SU-DHL-6 (cell line): ENCODE measurements around the gene NT5C1A.

ENCODE experiments used
- H2AFZ ChIP-seq: fragments of 200-600 bp; sonication (generic); 2 replicates; pipeline ENCODE4 v1.6.1; 2014; ENCODE audit warnings: low read depth, mild to moderate bottlenecking, moderate library complexity, mixed read lengths, antibody characterized with exemption, low read length; ENCODE audit not compliant: severe bottlenecking
- H3F3A ChIP-seq: fragments of 200-600 bp; shearing (Covaris generic); 2 replicates; pipeline ENCODE4 v1.6.0; 2016; ENCODE audit warnings: antibody characterized with exemption, mild to moderate bottlenecking; ENCODE audit not compliant: insufficient read depth
- H3K27ac ChIP-seq: fragments of 200-600 bp; sonication (generic); 2 replicates; pipeline ENCODE4 v1.5.1; 2016; ENCODE audit warnings: low read depth, mild to moderate bottlenecking, low read length, moderate library complexity, mixed read lengths
- H3K27me3 ChIP-seq: fragments of 200-600 bp; sonication (generic), shearing (Covaris generic); 2 replicates; pipeline ENCODE4 v1.6.0; 2014; ENCODE audit warnings: mild to moderate bottlenecking, low read length
- H3K36me3 ChIP-seq: fragments of 200-600 bp; sonication (generic); 2 replicates; pipeline ENCODE4 v1.6.1; 2014; ENCODE audit warnings: mild to moderate bottlenecking, low read length, mixed read lengths
- H3K4me2 ChIP-seq: fragments of 300-600, 200-600 bp; shearing (Covaris generic), sonication (generic); 2 replicates; pipeline ENCODE4 v1.6.0; 2014; ENCODE audit warnings: low read length, low read depth, mild to moderate bottlenecking; ENCODE audit not compliant: poor library complexity, severe bottlenecking
- H3K4me3 ChIP-seq: fragments of 200-600 bp; sonication (generic); 2 replicates; pipeline ENCODE4 v1.5.1; 2014; ENCODE audit warnings: antibody characterized with exemption, low read length, mild to moderate bottlenecking, mixed read lengths; ENCODE audit not compliant: insufficient read depth, poor library complexity, severe bottlenecking
- H3K79me2 ChIP-seq: fragments of 200-600 bp; sonication (generic); 2 replicates; pipeline ENCODE4 v1.6.1; 2014; ENCODE audit warnings: mild to moderate bottlenecking, low read length, moderate library complexity; ENCODE audit not compliant: insufficient read depth
- H3K9ac ChIP-seq: fragments of 200-600 bp; sonication (generic); 2 replicates; pipeline ENCODE4 v1.7.0; 2014; ENCODE audit warnings: mild to moderate bottlenecking, low read length
- H3K9me2 ChIP-seq: fragments of 200-600 bp; sonication (generic); replicated peaks from 2 replicates; pipeline ENCODE4 v1.6.1; 2014; ENCODE audit warnings: low read length; ENCODE audit not compliant: insufficient read depth
- H3K9me3 ChIP-seq: fragments of 200-600 bp; sonication (generic); 2 replicates; pipeline ENCODE4 v1.6.1; 2014; ENCODE audit warnings: low read length, mixed read lengths; ENCODE audit not compliant: insufficient read depth
- H4K20me1 ChIP-seq: fragments of 200-600 bp; sonication (generic); 2 replicates; pipeline ENCODE4 v1.6.1; 2014; ENCODE audit warnings: low read depth, mild to moderate bottlenecking, antibody characterized with exemption, low read length, moderate library complexity, mixed read lengths
- CTCF ChIP-seq: fragments of 200-600 bp; sonication (generic); IDR thresholded peaks from one replicate; pipeline ENCODE4 v1.5.1; 2017; ENCODE audit warnings: antibody characterized with exemption, mild to moderate bottlenecking, low read length, moderate library complexity; ENCODE audit not compliant: insufficient read depth, poor library complexity, severe bottlenecking
- EZH2phosphoT487 ChIP-seq: fragments of 200-600 bp; sonication (generic), shearing (Covaris generic); conservative IDR thresholded peaks from 2 replicates; pipeline ENCODE4 v1.6.1; 2018; ENCODE audit warnings: mild to moderate bottlenecking, antibody characterized with exemption, low read length, moderate library complexity, mixed read lengths

NT5C1A gene

GRCh38 chr1:39623053-39623452 is 48.9 kb downstream of the NT5C1A start:
- Histone ChIP-seq H3K27ac (no peak overlapping the region), H3K9ac (no peak overlapping the region), H3K27me3 (no peaks in the 10 kb centered on the region), H3K4me3 (no peak overlapping the region), H2AFZ (no peak overlapping the region), H4K20me1 (no peaks in the 10 kb centered on the region), H3K9me3 (no peaks in the 10 kb centered on the region), H3K36me3 (no peaks in the 10 kb centered on the region), H3K79me2 (no peaks in the 10 kb centered on the region), H3K4me2 (no peak overlapping the region), H3K9me2 (no peaks in the 10 kb centered on the region), H3F3A (no peaks in the 10 kb centered on the region)
- TF ChIP-seq EZH2phosphoT487 (no peak), CTCF (no peak)

GRCh38 chr1:39622427-39622826 is 49.5 kb downstream of the NT5C1A start:
- H4K20me1 ChIP-seq: no peaks in the 10 kb centered on the region
- H3F3A ChIP-seq: no peaks in the 10 kb centered on the region
- TF ChIP-seq CTCF: no peak
- TF ChIP-seq EZH2phosphoT487: no peak
- no peaks in the 10 kb centered on the region for H3K9me3 ChIP-seq
- H3K4me2 ChIP-seq: no peak overlapping the region
- H3K9ac ChIP-seq: no peak overlapping the region
- no peaks in the 10 kb centered on the region for H3K27me3 ChIP-seq
- no peaks in the 10 kb centered on the region for H3K79me2 ChIP-seq
- H3K4me3 ChIP-seq: no peak overlapping the region
- H3K27ac ChIP-seq: no peak overlapping the region
- H3K36me3 ChIP-seq: no peaks in the 10 kb centered on the region
- no peak overlapping the region for H2AFZ ChIP-seq
- no peaks in the 10 kb centered on the region for H3K9me2 ChIP-seq

- Histone ChIP-seq H3K27ac (no peak overlapping the region), H3F3A (no peaks in the 10 kb centered on the region), H3K36me3 (no peaks in the 10 kb centered on the region), H4K20me1 (no peaks in the 10 kb centered on the region), H3K4me3 (no peak overlapping the region), H2AFZ (no peak overlapping the region), H3K9me2 (no peaks in the 10 kb centered on the region), H3K79me2 (no peaks in the 10 kb centered on the region), H3K4me2 (no peak overlapping the region), H3K9ac (no peak overlapping the region), H3K9me3 (no peaks in the 10 kb centered on the region), H3K27me3 (no peaks in the 10 kb centered on the region)
- TF ChIP-seq CTCF (no peak), EZH2phosphoT487 (no peak)
These were observed 51.2 kb downstream of the NT5C1A start for GRCh38 chr1:39620659-39621165.
